Activated CD4-positive, CD25-positive, alpha-beta regulatory T cell treated with anti-CD3 and anti-CD28 coated beads, Interleukin-2, amount 50 U/mL, for 72 hours (primary cell): Measurements from ENCODE around the gene APELA.
"Not testable (repeated sequence)": the region's sequence is repeated elsewhere in the genome, so short reads cannot be mapped to it uniquely, and the experiment has no call there.

Experiments used
- DNase-seq: peaks from one replicate; pipeline ENCODE4 v3.0.0; 2021

Gene APELA, protein sequence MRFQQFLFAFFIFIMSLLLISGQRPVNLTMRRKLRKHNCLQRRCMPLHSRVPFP

DNA sequence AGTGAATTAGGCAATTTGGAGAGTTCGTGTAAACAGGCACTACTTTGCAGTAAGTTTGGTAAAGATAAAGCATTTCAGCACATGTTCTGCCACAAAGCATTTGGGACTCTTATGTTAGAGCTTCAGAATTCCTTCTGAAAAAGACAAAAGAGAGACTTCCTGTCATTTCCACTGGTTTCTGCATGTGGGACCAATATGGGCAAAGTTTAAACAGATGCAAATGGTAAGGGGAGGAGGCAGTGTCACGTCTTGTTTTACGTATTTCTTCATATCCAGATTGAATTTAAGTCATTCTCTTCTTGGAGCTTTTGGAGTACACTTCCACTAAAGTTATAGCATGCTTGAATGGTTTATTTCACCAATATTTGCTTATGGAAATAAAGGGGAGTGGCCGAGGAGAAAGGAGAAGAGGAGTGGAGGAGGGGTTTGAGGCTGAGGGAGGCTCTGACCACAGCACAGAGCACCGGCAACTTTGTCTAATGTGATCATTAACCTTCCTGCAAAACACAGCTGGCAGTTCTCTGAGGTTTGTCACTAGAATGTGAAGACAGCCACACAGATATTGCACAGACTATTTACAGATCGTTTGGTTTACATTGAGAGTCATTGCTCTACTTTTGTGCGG is at the start of gene APELA:
APELA (plus strand) TSS at position 479 of the 625 bp plus-strand sequence. CDS start 154 bp downstream, outside the sequence.
- no peak for DNase-seq

DNA sequence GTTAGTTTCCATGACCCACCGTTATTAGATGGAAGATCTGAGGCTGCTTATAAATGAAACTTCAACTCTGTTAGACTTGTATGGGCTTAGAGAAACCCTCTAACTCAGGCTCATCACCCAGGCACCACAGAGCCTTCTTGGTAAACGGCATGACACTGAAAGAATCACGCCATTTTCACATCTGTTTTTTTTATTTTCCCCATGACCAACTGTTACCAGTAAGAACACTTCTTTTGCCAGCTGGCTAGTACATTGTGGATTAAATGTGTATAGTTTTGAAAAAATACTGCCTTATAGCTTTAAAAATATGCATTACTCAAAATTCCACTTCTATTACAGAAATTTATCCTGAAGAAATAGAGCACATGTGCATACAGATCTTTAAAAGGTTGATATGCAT is 48.0 kb upstream of the APELA start:
- no peak for DNase-seq

DNA sequence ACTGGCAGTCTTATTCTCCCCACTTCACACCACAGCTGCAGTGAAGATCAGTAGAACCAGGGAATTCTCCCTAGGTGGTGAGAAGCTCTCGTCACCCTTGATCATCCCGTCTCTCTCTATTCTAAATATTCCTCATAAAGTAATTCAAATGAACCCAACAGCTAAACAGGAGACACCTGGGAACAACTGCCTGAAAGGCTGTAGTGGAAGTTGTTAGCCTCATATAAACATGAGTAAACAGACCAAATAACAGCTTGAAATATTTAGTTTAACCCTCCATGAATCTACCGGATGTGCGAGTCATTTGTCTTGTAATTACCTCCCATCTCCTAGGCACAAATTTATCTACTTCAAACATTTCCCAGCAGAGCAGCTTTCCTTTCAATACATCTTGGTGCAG is 30.4 kb upstream of the APELA start:
- no peak for DNase-seq

DNA sequence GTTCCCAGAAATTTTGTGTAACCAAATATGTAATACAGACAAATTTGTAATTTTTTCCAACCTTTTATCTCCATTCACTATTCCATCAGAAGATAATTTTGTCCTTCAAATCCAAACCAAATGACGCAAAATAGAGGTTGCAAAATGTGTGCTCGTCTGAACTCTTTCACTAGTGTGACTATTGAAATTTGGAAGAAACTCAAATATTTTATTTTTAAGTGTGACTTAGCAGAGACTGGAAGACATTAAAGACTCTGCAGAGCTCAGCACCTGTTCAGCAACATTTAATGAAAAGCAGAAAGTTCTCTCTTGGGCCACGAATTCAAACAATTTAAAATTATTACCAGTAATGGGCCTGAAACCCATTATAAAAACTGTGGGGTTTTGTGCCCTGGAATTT is 30.0 kb upstream of the APELA start:
- DNase-seq: no peak

DNA sequence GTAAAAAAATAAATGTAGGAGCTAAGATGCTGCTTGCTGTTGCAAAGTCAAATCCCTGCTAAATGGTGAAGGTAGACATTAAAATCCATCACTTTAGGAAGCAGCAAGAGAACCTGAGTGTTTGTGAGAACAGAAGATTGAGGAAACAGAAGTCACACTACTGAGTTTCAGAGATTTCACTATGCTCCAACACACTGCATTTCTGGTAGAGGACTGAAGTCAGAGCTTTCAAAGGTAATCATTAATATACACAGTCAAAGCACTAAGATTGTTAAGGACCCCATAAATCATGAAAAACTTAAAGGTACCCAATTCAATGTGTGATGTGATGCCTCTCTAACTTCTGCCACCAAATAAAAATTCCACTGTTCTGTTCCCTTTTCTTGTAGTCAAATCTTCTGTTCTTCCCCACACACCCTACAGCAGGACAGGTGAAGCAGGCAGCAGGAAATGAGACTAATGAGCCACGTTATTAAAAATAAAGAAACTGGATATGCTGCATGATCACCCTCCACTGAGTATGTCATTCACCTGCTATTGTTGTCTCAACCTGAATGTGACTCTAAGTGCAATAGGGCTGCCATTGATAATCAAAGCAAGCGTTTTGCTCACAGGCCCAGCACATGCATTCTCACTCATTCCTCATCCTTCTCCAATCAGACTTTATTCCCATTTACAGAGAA is 28.9 kb upstream of the APELA start:
- DNase-seq: no peak

DNA sequence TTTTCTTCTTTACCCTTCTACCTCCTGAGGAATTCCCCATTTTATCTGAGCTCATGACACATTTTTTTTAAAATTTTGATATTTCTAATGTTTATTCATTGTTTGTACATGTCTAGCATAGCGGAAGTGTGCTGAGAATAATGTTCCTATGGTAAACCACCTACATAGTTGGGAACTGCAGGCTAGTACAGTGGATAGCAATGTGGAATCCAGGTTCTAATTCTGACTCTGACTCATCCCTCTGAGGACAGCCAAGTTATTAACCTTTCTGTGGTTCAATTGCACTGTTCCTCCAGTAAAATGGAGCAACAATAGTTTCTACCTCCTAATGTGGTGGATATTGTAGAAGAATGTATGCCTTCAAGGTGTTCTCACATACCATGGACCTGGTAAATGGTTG is 20.6 kb upstream of the APELA start:
- DNase-seq: no peak

DNA sequence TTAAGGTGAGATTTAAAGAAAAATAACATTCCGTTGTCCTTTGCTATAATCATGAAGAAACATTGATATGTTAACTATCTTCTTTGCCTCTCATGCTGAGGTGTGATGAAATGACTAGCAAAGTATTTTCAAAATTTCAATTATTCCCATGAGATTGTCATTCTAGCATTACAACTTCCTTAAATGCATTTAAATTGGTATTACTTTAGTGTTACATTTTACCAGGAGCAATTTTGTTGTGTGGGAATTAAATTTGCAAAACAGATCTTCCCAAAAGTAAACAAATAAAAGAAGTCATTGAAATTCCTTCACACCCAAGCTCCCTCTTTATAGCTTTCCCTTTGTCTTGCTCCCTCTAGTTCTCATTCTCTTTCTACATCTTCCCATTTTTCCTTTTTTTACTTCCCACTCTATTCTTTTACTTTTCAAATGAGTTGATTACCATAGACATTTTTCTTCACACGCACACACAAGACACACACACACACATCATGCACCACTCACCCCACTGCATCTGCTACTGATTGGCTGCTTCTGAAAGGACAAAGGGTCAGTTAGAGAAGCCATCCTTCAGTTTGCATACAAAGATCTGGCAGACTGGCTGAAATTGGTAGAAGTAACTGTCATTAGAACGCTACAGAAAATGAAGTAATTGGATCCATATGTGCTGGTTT is 10.0 kb upstream of the APELA start:
- no peak for DNase-seq

DNA sequence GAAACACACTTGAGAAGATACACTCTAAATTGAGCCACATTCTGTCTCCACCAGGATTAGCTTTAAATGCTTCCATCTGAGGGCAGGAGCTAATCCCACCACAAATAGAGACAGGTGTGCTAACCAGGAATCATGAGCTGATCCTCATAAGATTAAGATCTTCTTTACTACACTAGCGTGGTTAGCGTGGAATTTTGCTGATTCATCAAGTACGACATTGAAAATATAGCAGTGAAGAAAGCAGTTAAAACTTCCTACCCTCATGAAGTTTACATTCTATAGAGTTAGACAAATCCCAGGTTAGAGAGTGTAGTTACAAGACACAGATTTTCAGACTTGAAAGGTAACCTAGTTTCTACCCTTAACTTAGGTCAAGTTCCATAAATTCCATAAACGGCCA is 5.3 kb upstream of the APELA start:
- no peak for DNase-seq

DNA sequence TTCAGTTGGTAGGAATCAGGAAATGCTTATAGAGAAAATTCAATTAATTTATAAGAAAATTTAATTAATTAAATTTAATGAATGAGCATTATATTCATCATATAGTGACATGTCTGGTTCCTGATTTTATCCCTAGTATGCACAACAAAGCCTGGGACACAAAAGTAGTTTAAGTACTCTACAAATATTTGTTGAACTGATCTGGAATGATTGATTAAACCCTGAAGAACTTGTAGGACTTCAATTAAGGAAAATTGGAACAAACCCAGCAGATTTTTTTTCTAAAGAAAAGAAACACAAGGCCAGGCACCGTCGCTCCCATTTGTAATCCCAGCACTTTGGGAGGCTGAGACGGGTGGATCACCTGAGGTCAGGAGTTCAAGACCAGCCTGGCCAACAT is 4.5 kb upstream of the APELA start:
- no peak for DNase-seq

DNA sequence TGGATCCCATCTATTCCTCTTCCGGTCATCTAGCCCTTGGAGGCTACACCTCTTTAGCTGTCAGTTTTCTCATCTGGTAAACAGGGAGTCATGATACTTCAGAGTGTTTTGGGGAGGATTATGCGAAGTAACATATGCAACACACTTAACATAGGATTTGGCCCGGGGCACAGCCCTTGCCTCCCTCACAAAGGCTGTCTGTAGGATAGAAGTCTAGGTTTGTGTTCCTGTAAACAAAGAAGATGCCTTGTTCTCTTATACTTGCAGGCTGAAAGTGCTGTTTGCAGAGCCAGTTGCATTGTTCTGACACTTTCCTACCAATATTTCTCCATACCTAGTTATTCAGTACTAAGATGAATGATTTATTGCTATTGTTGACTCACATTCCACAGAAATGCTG is 2.2 kb upstream of the APELA start:
- DNase-seq: no peak

DNA sequence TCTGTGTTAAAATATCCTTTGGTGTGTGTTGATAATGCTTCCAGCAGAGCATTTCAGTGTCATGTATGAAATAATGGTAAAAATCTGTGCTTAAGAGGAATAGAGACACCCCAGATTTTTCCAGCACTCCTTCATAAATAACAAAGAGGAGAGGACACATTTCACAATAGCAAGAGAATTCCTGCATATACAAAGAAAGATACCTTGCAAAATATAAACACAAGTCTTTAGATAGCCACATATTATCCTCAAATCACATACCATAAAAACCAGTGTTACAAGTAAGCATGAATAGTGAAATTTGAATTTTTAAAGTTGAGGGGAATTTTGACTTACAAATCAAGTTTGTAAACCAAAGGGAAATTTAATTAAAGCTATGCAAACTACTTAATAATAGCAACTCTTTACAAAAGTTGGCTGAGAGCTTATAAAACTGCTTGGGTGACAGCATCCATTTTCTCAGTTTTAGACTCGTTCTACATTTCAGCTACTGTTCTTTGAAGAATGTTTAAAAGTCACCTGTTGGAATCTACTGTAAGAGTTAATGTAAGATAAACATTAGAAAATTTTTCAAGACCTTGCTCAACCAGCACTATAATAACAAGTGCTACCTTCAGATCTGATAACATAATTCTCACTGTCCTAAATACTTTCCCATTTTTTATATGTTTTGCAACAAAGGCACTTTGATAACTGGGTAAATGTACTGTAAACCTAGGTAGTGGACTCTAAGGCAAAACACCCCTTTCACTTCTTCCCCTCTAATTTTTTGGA is 3.7 kb downstream of the APELA start:
- no peak for DNase-seq

DNA sequence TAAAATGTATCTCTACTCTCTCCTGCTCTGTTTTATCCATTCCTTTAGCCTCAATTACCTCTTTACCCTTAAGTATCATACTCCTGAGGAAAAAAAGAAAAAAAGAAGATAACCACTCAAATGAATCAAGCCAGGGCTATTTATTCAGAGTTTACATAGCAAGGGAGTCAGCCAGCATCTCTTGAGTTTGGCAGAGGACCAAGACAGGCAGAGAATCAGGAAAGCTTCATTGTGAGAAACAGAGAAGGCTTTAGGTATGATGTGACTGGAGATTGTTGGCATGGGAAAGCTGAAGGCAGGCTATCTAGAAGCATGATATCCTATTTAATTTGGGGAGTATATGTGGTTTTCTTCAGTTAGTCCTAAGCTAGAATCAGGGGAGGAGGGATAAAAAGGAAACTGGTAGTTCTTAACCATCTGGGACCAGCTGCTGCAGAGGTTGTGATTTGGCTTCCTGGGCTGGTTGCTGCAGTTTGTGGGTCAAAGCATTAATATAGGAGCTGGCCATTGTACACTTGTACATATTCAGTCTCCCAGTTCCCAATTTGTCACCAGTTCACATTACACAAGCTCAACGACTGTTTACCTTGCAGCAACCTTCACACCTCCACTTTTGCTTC is 11.2 kb downstream of the APELA start:
- no peak for DNase-seq

DNA sequence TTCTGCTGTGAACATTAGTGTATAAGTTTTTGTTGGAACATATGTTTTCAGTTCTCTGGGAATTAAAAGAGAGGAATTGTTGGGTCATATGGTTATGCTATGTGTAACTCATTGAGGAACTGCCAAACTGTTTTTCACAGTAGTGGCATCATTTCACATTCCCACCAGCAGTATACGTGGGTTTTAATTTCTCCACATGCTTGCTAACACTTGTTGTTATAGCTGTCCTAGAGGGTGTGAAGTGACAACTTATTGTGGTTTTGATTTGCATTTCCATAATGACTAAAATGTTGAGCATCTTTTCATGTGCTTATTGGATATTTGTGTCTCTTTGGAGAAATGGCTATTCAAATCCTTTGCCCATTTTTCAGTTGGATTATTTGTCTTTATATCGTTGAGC is 13.7 kb downstream of the APELA start:
- DNase-seq: no peak

DNA sequence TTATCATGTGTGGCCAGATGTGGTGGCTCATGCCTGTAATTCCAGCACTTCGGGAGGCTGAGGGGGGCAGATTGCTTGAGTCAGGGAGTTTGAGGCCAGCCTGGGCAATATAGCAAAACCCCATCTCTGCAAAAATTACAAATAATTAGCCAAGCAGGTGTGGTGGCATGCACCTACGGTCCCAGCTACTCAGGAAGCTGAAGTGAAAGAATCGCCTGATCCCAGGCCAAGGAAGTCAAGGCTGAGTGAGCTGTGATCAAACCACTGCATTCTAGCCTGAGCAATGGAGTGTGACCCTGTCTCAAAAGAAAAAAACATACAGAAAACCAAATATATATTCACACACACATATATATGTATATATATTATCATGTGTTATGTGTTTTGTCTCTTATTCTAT is 15.0 kb downstream of the APELA start:
- DNase-seq: no peak

DNA sequence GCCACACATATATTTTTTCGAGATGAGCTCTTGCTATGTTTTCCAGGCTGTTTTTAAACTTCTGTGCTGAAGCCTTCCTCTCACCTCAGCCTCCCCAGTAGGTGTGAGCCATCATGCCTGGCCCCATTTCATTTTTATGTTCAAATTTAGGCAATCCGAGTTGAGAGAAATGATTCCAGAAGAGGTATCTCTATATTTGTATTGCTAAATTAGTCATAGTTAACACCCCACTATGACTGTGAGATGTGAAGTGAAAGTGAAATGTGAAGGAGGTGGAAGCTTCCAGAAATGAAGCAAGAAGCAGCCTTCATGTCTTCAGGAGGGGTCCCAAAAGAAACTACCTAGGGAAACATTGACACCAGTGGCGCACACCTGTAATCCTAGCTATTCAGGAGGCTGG is 17.7 kb downstream of the APELA start:
- no peak for DNase-seq

DNA sequence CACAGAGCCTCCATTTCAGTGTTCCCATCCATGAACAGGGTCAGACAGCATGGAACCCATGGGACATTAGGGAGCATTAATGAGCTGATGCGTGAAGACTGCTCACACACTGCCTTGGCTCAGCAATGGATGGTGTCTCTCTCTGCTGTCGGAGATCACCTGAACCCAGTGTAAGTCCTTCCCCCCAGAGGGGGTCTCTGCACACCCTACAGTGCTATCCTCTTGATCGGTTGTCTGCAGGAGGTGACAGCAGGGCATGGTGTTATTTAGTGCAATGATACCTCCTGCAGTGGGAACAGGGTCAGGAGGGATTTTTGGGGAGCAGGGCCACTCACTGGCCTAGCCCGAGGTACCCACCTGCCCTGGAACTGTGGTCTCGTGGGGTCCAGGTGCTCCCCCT is 25.6 kb downstream of the APELA start:
- DNase-seq: no peak

DNA sequence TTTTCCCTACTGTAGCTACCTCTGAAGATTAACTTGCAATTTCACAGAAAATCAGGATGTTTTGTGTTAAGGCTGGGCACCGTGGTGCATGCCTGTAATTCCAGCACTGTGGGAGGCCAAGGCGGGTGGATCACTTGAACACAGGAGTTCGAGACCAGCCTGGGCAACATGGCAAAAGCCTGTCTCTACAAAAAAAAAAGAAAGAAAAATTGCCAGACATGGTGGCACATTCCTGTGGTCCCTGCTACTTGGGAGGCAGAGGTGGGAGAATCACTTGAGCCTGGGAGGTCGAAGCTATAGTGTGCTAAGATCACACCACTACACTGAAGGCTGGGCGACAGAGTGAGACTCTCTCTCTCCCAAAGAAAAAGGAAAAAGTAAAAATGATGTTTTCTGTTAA is 27.4 kb downstream of the APELA start:
- DNase-seq: no peak

DNA sequence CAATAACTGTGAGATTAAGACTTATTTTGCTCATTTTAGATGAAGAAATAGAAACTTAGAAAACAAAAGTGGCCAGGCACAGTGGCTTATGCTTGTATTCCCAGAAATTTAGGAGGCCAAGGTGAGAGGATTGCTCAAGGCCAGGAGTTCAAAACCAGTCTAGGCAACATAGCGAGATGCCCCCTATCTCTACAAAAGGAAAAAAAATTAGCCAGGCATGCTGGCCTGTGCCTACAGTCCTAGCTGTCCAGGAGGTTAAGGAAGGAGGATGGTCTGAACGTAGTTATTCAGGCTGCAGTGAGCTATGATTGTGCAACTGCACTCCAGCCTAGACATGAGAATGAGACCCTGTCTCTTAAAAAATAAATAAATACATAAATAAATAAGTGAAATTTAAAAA is 28.0 kb downstream of the APELA start:
- DNase-seq: no peak

DNA sequence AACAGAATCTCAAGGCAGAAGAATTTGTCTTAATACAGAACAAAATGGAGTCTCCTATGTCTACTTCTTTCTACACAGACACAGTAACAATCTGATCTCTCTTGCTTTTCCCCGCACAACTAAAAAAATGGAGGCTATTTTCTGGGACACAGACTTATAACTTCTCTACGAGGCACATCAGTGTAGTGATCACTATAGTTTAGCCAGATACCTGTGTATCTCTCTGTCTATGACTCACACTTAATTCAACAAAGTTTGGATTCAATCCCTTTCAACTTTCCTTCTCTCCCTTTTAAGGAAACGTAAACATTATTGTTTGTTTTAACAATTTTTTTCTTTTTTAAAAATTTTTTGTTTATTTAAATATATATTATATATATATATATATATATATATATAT is 29.4 kb downstream of the APELA start:
- DNase-seq: no peak

DNA sequence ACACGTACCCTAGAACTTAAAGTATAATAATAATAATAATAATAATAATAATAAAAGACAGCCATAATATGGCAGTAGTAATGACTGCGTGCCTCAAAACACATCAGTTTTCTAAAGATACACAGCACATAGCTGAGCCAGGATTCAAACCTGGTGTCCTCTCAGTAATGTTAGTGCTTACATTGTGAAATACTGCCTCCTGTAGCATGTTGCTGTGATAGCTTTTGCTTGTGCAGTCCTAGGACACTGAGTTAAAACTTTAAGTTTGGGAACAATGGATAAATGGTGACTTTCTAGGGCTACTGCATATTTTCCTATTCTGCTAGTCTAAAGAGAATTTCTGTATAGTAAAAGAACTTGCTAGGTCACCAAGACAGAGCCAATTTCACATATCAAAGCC is 36.5 kb downstream of the APELA start:
- DNase-seq: not testable (repeated sequence)

DNA sequence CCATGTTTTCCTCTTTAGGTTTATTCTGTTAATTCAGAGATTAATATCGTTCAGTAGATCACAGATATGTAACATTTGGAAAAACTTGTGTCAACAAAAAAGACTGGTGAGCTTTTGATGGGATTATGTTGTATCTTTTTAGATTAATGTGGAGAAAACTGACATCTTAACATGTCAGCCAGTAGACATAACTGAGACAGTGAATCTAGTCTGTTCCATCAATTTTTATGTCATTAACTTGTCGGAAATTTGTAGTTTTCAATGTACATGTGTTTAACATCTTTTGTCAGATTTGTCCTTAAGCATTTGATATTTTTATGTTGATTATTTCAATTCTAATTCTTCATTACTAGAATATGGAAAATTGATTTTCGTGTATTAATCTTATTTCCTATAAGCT is 42.0 kb downstream of the APELA start:
- DNase-seq: no peak

DNA sequence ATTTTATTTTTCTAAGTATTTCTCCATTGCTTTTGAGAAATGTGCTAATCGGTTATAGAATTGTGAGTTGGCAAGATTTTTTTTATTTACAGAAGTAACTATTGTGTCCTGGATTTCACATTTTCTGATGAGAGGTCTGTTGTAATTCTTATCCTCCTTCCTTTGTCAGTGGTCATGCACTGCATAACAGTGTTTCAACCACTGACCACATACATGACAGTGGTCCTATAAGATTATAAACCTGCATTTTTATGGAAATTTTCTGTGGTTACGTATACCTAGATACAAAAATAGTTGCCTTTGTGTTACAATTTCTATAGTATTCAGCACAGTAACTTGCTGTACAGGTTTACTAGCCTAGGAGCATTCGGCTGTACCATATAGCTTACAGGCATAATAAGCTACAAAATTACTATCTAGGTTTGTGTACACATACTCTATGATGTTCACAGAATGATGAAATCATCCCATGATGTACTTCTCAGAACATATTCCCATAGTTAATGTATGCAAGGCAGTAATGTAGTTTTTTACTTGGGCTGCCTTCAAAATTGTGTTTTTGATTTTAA is 47.8 kb downstream of the APELA start:
- no peak for DNase-seq

DNA sequence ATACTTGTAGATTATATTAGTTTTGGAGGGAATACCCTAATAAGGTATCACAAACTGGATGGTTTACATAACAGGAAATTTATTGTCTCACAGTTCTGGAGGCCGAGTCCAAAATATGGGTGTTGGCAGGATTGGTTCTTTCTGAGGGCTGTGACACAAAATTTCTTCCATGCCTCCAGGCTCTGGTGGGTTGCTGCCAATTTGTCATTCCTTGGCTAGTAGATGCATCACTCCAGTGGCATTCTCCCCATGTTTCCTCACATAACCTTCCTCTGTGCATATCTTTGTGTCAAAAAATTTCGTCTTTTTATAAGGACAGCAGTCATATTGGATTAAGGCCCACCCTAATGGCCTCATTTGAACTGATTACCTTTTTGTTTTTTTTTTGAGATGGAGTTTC is 49.3 kb downstream of the APELA start:
- no peak for DNase-seq
